Lung (tissue), 12 donors: ENCODE data around the gene EIF5. TPM values are rescaled to one million over a fixed set of nuclear protein-coding genes. Genes with fewer than 3 reads are reported as not detected.

ENCODE experiments used
- ATAC-seq: fragments of 200-7000 bp; cut with Tn5 transposase; one replicate; pipeline ENCODE4 v1.9.1; 2020; ENCODE audit warnings: moderate number of reproducible peaks; ENCODE audit not compliant: insufficient read depth, low FRiP score
- DNase-seq, 3 donors: peaks; one replicate each; pipeline ENCODE4 v3.0.0-alpha.2; 2013 to 2017
- H3K27ac ChIP-seq, 2 donors: one replicate each; pipeline ENCODE4 v1.5.1; 2013; ENCODE audit warnings: mild to moderate bottlenecking in 2 of 2, moderate library complexity in 2 of 2, control low read depth in 1 of 2, inconsistent platforms in 1 of 2, low read depth in 1 of 2, low read length in 1 of 2
- H3K27me3 ChIP-seq, 3 donors: one replicate each; pipeline ENCODE4 v1.5.1; 2013; ENCODE audit warnings: low read length in 2 of 3; ENCODE audit not compliant: control insufficient read depth in 3 of 3, insufficient read depth in 3 of 3
- H3K36me3 ChIP-seq, 4 donors: one replicate each; pipeline ENCODE4 v1.5.1; 2013; ENCODE audit warnings: low read length in 4 of 4, mild to moderate bottlenecking in 1 of 4, moderate library complexity in 1 of 4; ENCODE audit not compliant: control insufficient read depth in 4 of 4, insufficient read depth in 4 of 4
- H3K4me1 ChIP-seq, 5 donors: one replicate each; pipeline ENCODE4 v1.5.1; 2013; ENCODE audit warnings: low read length in 5 of 5, mild to moderate bottlenecking in 2 of 5, moderate library complexity in 1 of 5; ENCODE audit not compliant: control insufficient read depth in 5 of 5, insufficient read depth in 5 of 5
- H3K4me3 ChIP-seq: one replicate; pipeline ENCODE4 v1.5.1; 2013; ENCODE audit warnings: mild to moderate bottlenecking, control low read depth, moderate library complexity
- H3K9ac ChIP-seq, 2 donors: one replicate each; pipeline ENCODE4 v1.5.1; 2013; ENCODE audit warnings: low read length in 2 of 2, control low read depth in 1 of 2; ENCODE audit not compliant: insufficient read depth in 1 of 2
- H3K9me3 ChIP-seq, 4 donors: one replicate each; pipeline ENCODE4 v1.5.1; 2013; ENCODE audit warnings: low read length in 3 of 4, mild to moderate bottlenecking in 1 of 4, moderate library complexity in 1 of 4; ENCODE audit not compliant: control insufficient read depth in 4 of 4, insufficient read depth in 3 of 4
- WGBS, 2 donors: extraction: QIAGEN DNeasy Blood & Tissue Kit; methylation state at CpG; one replicate each; pipeline ENCODE4 v1.1.7; 2013; 5-methylcytosine and 5-hydroxymethylcytosine counted together
- polyA plus RNA-seq, 2 donors: library from polyadenylated mRNA; stranded (reverse); fragments of 200-250 nt; gene quantifications; one replicate each; pipeline ENCODE4 v1.2.1, GENCODE V29; 2013
- total RNA-seq, 2 donors: library from RNA; depleted of rRNA in 1 of 2; stranded (reverse); fragments of >200 nt in 1 of 2; gene quantifications; one replicate each; pipeline ENCODE4 v1.2.1, GENCODE V29; 2014 to 2021
- TF ChIP-seq, protein P1 (sequence below): IDR thresholded peaks from 2 replicates; pipeline ENCODE4 v1.5.1; 2012; ENCODE audit warnings: mild to moderate bottlenecking; ENCODE audit errors: control extremely low read depth, extremely low read depth
- donor health status: control.
- donor health status: control.
- donor health status: Bipolar disorder and iron deficiency.
- donor health status: healthy.
- donor health status: DM: yes; HTN: yes; CAD: no.

Gene EIF5
- total and polyA plus RNA-seq, 4 donors, result 50.4 to 255 (median 161) TPM

DNA sequence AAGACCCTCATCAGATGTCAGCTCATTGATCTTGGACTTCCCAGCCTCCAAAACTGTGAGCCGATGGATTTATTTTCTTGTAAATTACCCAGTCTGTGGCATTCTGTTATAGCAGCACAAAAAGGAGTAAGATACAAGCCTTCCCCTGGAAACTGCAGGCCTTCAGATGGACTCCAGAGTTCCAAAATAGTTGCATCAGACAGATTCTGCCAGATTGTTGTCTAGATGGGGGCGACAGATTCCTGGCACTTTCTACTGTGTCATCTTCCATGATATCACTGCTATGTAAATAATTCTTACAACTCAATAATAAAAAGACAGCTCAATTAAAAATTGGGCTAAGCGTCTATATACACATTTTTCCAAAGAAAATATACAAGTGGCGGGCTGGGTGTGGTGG is 34.0 kb downstream of the EIF5 start:
- DNase-seq, result no peak
- no peaks in the 10 kb centered on the region for H3K4me1 ChIP-seq

DNA sequence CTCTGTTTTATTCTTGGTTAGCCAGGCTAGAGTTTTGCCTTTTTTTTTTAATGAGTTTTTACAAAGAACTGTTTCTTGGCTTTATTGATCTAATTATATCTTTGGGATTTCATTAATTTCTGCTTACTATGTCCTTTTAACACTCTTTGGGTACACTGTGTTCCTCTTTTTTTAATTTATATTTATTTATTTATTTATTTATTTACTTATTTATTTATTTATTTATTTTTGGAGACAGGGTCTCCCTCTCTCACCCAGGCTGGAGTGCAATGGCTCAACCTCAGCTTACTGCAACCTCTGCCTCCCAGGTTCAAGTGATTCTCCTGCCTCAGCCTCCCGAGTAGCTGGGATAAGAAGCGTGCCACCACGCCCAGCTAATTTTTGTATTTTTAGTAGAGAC is 36.0 kb downstream of the EIF5 start:
- DNase-seq (no peak), ATAC-seq (no peak)
- no peaks in the 10 kb centered on the region for H3K27me3 ChIP-seq
- H3K27ac ChIP-seq, result no peak overlapping the region
- TF ChIP-seq, protein P1, sequence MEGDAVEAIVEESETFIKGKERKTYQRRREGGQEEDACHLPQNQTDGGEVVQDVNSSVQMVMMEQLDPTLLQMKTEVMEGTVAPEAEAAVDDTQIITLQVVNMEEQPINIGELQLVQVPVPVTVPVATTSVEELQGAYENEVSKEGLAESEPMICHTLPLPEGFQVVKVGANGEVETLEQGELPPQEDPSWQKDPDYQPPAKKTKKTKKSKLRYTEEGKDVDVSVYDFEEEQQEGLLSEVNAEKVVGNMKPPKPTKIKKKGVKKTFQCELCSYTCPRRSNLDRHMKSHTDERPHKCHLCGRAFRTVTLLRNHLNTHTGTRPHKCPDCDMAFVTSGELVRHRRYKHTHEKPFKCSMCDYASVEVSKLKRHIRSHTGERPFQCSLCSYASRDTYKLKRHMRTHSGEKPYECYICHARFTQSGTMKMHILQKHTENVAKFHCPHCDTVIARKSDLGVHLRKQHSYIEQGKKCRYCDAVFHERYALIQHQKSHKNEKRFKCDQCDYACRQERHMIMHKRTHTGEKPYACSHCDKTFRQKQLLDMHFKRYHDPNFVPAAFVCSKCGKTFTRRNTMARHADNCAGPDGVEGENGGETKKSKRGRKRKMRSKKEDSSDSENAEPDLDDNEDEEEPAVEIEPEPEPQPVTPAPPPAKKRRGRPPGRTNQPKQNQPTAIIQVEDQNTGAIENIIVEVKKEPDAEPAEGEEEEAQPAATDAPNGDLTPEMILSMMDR, result no peak
- H3K9me3 ChIP-seq, result no peaks in the 10 kb centered on the region
- H3K9ac ChIP-seq, result no peak overlapping the region
- H3K4me1 ChIP-seq, result no peaks in the 10 kb centered on the region
- H3K4me3 ChIP-seq, result no peak overlapping the region
- no peaks in the 10 kb centered on the region for H3K36me3 ChIP-seq
- 93 to 97% methylated on average over 3 of the region's 3 CpGs for WGBS, 2 donors

More for the DNA sequence above, 34.0 kb downstream of the EIF5 start:
- Histone ChIP-seq H3K27ac (no peak overlapping the region), H3K27me3 (no peaks in the 10 kb centered on the region), H3K9me3 (peaks cover 0 to under 1% (median under 1%) of the 10 kb centered on the region in 4 donors), H3K9ac (no peak overlapping the region), H3K4me3 (no peak overlapping the region), H3K36me3 (no peaks in the 10 kb centered on the region)
- no peak for ATAC-seq
- TF ChIP-seq, protein P1, result no peak
- WGBS, 2 donors, result 83 to 85% methylated on average over 4 of the region's 4 CpGs

DNA sequence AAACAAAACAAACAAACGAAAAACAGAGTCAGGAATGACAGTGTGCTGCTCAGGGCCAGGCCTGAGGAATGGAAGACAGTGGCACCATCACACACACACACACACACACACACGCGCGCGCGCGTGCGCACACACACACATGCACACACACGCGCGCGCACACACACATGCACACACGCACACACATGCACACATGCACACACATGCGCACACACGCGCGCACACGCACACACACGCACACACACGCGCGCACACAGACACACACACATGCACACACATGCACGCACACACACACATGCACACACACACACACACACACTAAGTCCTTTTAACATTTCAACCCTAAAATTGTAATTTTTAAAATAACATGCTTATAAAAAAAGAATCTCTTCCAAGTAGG is 38.0 kb downstream of the EIF5 start:
- ATAC-seq (no peak), DNase-seq (no peak)
- Histone ChIP-seq H3K4me3 (no peak overlapping the region), H3K36me3 (no peaks in the 10 kb centered on the region), H3K27ac (no peak overlapping the region), H3K9me3 (no peaks in the 10 kb centered on the region), H3K9ac (no peak overlapping the region), H3K27me3 (no peaks in the 10 kb centered on the region), H3K4me1 (no peaks in the 10 kb centered on the region)
- TF ChIP-seq, protein P1, result no peak
- WGBS, 2 donors, result 54 to 85% methylated on average over 11 to 16 of the region's 23 CpGs

DNA sequence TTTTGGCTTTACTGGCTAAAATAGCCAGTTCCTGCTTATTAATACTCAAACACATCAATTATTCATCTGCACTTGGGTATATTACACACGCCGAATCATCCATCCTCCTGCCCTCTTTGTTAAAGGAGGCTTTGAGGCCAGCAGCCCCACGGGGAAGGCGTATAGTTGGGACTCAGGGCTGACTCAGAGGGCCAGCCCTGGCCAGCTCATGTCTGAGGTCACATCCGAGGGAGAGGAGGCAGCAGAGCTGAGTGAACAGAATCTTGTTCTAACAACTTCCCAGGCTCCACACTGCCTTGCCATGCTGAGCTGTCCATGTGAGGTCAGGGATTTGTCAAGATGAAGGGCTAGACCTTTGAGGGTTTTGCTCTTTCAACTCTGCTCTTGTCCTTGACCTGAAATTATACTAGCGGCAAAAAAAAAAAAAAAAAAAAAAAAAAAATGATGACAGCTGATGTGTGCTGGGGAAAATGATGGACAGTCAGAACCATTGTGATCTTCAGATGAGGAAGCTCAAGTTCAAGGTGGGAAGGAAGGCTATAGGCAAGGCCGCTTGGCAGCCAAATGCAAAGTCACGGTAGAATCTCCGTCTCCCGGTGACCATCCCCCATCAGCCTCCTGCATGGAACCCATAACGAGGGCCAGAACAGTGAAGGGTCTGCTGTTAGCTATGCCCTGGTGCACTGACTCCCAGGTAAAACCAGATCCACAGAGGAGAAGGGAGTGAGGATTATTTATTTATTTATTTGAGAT is 38.7 kb downstream of the EIF5 start:
- WGBS, 2 donors, result 75% methylated on average over 11 of the region's 11 CpGs
- no peak overlapping the region for H3K27ac ChIP-seq
- H3K9ac ChIP-seq, result no peak overlapping the region
- no peak overlapping the region for H3K4me3 ChIP-seq
- TF ChIP-seq, protein P1, result no peak
- ATAC-seq, result no peak
- H3K27me3 ChIP-seq, result no peaks in the 10 kb centered on the region
- no peak for DNase-seq
- no peaks in the 10 kb centered on the region for H3K9me3 ChIP-seq
- no peaks in the 10 kb centered on the region for H3K36me3 ChIP-seq
- no peaks in the 10 kb centered on the region for H3K4me1 ChIP-seq
